K562 treated with DMSO at 1 percent for 4 hours (cell line): ENCODE results near the gene FAM222A. TPM values are rescaled to one million over a fixed set of nuclear protein-coding genes. Genes with fewer than 3 reads are reported as not detected.

Source experiments
- total RNA-seq: library from RNA; unstranded; fragments of 300-600 nt; gene quantifications from 2 replicates; pipeline ENCODE4 v1.2.3, GENCODE V29; 2022; ENCODE audit not compliant: insufficient read depth

Gene FAM222A
- 5.3 and 5.8 TPM in 2 replicates for total RNA-seq

DNA sequence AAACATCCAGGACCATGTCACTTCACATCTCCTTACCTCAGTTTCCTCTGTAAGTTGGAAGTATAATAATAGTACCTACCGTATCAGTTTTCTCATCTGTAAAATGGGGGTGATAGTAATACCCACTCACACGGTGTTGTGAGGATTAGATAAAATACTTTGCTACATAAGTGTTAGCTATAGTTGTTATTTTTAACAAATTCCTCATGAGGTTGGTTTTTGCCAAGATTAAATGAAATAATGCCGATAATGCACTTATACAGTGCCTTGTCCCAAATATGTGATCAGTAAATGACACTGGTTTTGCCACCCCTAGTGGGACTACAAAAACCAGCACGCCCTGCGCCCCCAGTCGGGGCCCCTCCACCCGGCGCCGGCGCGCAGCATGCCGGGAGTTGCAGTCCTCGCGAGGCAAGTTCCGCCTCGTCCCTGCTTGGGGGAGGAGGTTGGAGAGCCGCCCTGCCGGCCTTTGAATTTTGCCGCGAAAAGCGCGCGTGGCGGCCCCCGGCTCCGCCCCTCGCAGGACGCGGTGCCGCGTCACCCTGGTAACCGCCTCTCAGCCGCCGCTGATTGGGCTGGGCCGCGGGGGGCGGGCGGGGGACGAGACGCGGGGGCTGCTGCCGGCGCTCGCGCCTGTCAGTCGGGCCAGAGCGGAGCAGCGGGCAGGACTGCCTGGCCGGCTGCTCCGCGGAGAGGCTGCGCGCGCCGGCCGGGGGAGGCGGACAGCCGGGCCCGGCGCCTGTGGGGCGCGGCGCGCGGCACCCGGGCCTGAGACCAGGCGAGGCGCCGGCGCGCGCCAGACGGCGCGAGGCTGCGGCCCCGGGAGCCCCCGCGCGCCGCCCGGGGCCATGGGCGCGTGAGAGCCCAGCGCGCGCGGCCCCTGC, at the start of gene FAM222A:
FAM222A (plus strand) TSS at position 639 of the 884 bp plus-strand sequence. CDS start 30,322 bp downstream, outside the sequence.

Other genes with a start within 250 kb of the FAM222A start
- 13.7 and 14.0 TPM in 2 replicates for gene KCTD10, start 236.5 kb upstream of the FAM222A start, total RNA-seq
- 13.6 and 15.3 TPM in 2 replicates for gene UBE3B, start 236.2 kb upstream of the FAM222A start, total RNA-seq
- gene MMAB, start 140.3 kb upstream of the FAM222A start, total RNA-seq = 26.9 and 31.6 TPM in 2 replicates
- 33.7 and 34.7 TPM in 2 replicates for gene MVK, start 140.0 kb upstream of the FAM222A start, total RNA-seq
- not detected in 2 replicates for gene TRPV4, start 119.6 kb downstream of the FAM222A start, total RNA-seq
- gene GLTP, start 166.7 kb downstream of the FAM222A start, total RNA-seq = 5.3 and 5.9 TPM in 2 replicates
- 23.1 and 29.1 TPM in 2 replicates for gene TCHP, start 186.4 kb downstream of the FAM222A start, total RNA-seq